Raji (cell line): ENCODE measurements around the gene AHCTF1.

ENCODE experiments used
- POLR2A ChIP-seq: IDR thresholded peaks from 2 replicates; pipeline ENCODE4 v1.6.1; 2011; ENCODE audit warnings: low read depth, low read length, control low read depth; ENCODE audit not compliant: insufficient read depth

Gene AHCTF1, protein sequence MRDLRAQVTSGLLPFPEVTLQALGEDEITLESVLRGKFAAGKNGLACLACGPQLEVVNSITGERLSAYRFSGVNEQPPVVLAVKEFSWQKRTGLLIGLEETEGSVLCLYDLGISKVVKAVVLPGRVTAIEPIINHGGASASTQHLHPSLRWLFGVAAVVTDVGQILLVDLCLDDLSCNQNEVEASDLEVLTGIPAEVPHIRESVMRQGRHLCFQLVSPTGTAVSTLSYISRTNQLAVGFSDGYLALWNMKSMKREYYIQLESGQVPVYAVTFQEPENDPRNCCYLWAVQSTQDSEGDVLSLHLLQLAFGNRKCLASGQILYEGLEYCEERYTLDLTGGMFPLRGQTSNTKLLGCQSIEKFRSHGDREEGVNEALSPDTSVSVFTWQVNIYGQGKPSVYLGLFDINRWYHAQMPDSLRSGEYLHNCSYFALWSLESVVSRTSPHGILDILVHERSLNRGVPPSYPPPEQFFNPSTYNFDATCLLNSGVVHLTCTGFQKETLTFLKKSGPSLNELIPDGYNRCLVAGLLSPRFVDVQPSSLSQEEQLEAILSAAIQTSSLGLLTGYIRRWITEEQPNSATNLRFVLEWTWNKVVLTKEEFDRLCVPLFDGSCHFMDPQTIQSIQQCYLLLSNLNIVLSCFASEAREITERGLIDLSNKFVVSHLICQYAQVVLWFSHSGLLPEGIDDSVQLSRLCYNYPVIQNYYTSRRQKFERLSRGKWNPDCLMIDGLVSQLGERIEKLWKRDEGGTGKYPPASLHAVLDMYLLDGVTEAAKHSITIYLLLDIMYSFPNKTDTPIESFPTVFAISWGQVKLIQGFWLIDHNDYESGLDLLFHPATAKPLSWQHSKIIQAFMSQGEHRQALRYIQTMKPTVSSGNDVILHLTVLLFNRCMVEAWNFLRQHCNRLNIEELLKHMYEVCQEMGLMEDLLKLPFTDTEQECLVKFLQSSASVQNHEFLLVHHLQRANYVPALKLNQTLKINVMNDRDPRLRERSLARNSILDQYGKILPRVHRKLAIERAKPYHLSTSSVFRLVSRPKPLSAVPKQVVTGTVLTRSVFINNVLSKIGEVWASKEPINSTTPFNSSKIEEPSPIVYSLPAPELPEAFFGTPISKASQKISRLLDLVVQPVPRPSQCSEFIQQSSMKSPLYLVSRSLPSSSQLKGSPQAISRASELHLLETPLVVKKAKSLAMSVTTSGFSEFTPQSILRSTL (N-terminal part only)

GRCh38 chr1:246931549-246932365 is at the start of gene AHCTF1:
TSS of gene AHCTF1 (minus strand) at chr1:246931948. CDS start at chr1:246918370, 13,578 bp downstream.
- peak; percentile 97 for TF ChIP-seq POLR2A

DNA sequence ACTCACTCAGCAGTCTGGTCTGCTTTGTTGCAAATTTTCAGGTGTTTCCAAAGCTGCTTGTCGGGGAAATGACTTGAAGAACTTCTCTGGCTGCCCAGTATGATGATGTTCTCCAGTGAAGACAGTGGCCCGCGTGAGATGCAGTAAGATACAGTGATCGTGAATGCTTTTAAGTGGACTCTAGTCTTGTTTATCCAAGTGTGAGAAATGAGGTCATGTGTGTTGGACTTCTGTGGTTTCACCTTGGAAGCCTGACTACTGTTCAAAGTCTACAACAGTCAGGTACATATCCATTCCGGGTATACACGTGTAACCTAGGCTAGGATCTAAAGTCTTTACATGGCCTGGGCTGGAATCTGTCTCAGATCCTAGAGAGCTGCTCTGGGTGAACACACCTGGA is 47.0 kb upstream of the AHCTF1 start:
- no peak for TF ChIP-seq POLR2A

- TF ChIP-seq POLR2A = no peak
These were observed 46.5 kb upstream of the AHCTF1 start for GRCh38 chr1:246978281-246978680.

GRCh38 chr1:246971969-246972368 is 40.2 kb upstream of the AHCTF1 start:
- no peak for TF ChIP-seq POLR2A

DNA sequence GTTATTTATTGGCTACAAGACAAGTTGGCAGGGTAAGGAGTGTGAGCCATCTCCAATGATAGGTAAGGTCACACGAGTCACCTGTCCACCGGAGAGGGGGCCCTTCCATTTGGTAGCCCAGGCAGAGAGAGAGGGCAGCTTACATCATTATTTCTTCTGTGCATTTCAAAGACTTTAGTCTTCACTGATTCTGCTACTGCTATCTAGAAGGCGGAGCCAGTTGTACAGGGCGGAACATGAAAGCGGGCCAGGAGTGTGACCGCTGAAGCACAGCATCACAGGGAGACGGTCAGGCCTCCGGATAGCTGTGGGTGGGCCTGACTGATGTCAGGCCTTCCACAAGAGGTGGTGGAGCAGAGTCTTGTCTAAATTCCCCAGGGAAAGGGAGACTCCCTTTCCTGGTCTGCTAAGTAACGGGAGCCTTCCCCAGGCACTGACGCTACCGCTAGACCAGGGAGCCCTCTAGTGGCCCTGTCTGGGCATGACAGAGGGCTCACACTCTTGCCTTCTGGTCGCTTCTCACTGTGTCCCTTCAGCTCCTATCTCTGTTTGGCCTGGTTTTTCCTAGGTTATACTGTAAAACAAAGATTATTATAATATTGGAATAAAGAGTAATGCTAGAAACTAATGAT is 39.5 kb upstream of the AHCTF1 start:
- TF ChIP-seq POLR2A = no peak

DNA sequence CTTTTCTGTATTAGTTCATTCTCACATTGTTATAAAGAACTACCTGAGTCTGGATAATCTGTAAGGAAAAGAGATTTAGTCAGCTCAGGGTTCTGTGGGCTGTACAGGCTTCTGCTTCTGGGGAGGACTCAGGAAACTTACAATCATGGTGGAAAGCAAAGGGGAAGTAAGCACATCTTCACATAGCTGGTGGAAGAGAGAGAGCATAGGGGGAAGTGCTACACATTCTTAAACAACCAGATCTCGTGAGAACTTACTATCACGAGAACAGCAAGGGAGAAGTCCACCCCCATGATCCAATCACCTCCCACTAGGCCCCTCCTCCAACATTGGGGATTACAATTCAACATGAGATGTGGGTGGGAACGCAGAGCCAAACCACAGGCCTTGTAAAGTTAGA is 37.9 kb upstream of the AHCTF1 start:
- TF ChIP-seq POLR2A = no peak

- TF ChIP-seq POLR2A = no peak
These were observed 34.8 kb upstream of the AHCTF1 start for GRCh38 chr1:246966502-246966901.

- TF ChIP-seq POLR2A = no peak
These were observed 28.4 kb upstream of the AHCTF1 start for GRCh38 chr1:246959944-246960693.

- no peak for TF ChIP-seq POLR2A
These were observed 22.4 kb upstream of the AHCTF1 start for GRCh38 chr1:246954126-246954525.

DNA sequence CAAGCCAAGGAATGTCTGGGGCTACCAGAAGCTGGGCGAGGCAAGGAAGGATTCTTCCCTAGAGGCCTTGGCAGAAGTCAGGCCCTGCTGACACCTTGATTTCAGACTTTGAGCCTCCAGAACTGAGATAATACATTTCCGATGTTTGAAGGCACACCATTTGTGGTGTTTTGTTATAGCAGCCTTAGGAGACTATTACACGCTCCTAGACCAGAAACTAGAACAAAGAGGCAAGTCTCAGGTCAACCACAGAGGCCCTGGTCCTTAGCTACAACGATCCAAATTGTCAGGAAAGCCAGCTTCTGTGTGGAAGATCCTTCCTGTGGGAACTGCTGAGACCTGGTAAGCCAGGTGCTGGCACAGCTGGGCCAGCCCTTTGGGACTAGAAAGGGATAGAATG is 19.7 kb upstream of the AHCTF1 start:
- TF ChIP-seq POLR2A = no peak

GRCh38 chr1:246949956-246950355 is 18.2 kb upstream of the AHCTF1 start:
- no peak for TF ChIP-seq POLR2A

- TF ChIP-seq POLR2A = no peak
These were observed 15.5 kb upstream of the AHCTF1 start for GRCh38 chr1:246947255-246947654.

GRCh38 chr1:246946366-246946765 is 14.6 kb upstream of the AHCTF1 start:
- no peak for TF ChIP-seq POLR2A

- TF ChIP-seq POLR2A = no peak
These were observed 3.0 kb upstream of the AHCTF1 start for GRCh38 chr1:246934765-246935164.

DNA sequence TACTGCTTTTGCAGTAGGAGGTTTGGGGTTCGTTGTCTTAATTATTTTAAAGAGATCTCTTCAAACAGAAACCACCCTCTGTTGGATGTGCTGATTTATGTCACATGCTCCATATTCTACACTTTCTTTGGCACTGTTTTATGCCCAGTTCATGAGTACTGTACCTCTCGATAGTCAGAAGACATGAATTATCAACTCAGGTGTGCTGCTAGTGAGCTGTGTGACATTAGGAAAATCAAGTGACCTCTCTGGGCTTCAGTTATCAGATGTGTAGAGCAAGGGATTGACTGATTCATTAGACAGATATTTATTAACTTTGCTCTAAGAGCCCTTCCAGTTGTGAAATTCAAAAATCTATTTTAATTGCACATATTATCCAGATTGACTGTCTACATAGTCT is 2.1 kb upstream of the AHCTF1 start:
- no peak for TF ChIP-seq POLR2A
